ENCODE data around the gene IQSEC1. TPM values are rescaled to one million over a fixed set of nuclear protein-coding genes. Genes with fewer than 3 reads are reported as not detected.

Gene IQSEC1
- total and polyA plus RNA-seq, 2 donors (not counting 1 experiment from before 2014, with no cell fraction given) = 4.3 to 18.2 TPM

GRCh38 chr3:12909710-12910109, 163.5 kb downstream of the IQSEC1 start:
- TF ChIP-seq EZH2 (IDR thresholded peaks at IDR 0.05; ENCODE audit: low read length, missing control alignments) (no peak), CTCF (conservative IDR thresholded peaks at IDR 0.05 in 1 of 2, IDR thresholded peaks at IDR 0.05 in 1 of 2; ENCODE audit: low read depth in 1 of 2, low read length in 2 of 2) (no peak)
- H3K4me1 ChIP-seq (ENCODE audit: control insufficient read depth, extremely low read depth, insufficient read depth, low read length) = no peaks in the 10 kb centered on the region
- H3K27ac ChIP-seq (ENCODE audit: insufficient read depth, low read length) = no peak overlapping the region

GRCh38 chr3:12908859-12909258, 164.4 kb downstream of the IQSEC1 start:
- Histone ChIP-seq H3K4me3 (replicated peaks in 1 of 4; ENCODE audit: control extremely low read depth in 1 of 4, insufficient read depth in 1 of 4, low read depth in 3 of 4, low read length in 4 of 4) (no peak overlapping the region), H3K79me2 (ENCODE audit: control insufficient read depth, insufficient read depth, low read length) (no peaks in the 10 kb centered on the region), H3K27ac (ENCODE audit: insufficient read depth, low read length) (no peak overlapping the region), H3K4me2 (ENCODE audit: extremely low read depth, insufficient read depth, low read length) (no peak overlapping the region), H3K36me3 (ENCODE audit: control insufficient read depth, insufficient read depth, low read length) (peaks cover 12% of the 10 kb centered on the region), H3K27me3 (ENCODE audit: control insufficient read depth, insufficient read depth, low read length) (no peaks in the 10 kb centered on the region), H3K9me3 (ENCODE audit: control insufficient read depth, insufficient read depth, low read depth, low read length) (no peaks in the 10 kb centered on the region), H3K4me1 (ENCODE audit: control insufficient read depth, extremely low read depth, insufficient read depth, low read length) (no peaks in the 10 kb centered on the region), H4K20me1 (ENCODE audit: control insufficient read depth, extremely low read depth, insufficient read depth, low read length) (no peaks in the 10 kb centered on the region), H2AFZ (ENCODE audit: low read length) (no peak overlapping the region), H3K9ac (ENCODE audit: insufficient read depth, low read length) (no peak overlapping the region)
- DNase-seq (ENCODE audit: low read depth in 2 of 2) = no peak
- TF ChIP-seq CTCF (conservative IDR thresholded peaks at IDR 0.05 in 1 of 2, IDR thresholded peaks at IDR 0.05 in 1 of 2; ENCODE audit: low read depth in 1 of 2, low read length in 2 of 2) (no peak), EZH2 (IDR thresholded peaks at IDR 0.05; ENCODE audit: low read length, missing control alignments) (no peak)

More at GRCh38 chr3:12909710-12910109, 163.5 kb downstream of the IQSEC1 start:
- H3K4me3 ChIP-seq (replicated peaks in 1 of 4; ENCODE audit: control extremely low read depth in 1 of 4, insufficient read depth in 1 of 4, low read depth in 3 of 4, low read length in 4 of 4) = no peak overlapping the region
- peaks cover 12% of the 10 kb centered on the region for H3K36me3 ChIP-seq (ENCODE audit: control insufficient read depth, insufficient read depth, low read length)
- no peaks in the 10 kb centered on the region for H4K20me1 ChIP-seq (ENCODE audit: control insufficient read depth, extremely low read depth, insufficient read depth, low read length)
- no peaks in the 10 kb centered on the region for H3K79me2 ChIP-seq (ENCODE audit: control insufficient read depth, insufficient read depth, low read length)
- DNase-seq (ENCODE audit: low read depth in 2 of 2) = no peak
- no peak overlapping the region for H2AFZ ChIP-seq (ENCODE audit: low read length)
- H3K4me2 ChIP-seq (ENCODE audit: extremely low read depth, insufficient read depth, low read length) = no peak overlapping the region
- no peaks in the 10 kb centered on the region for H3K9me3 ChIP-seq (ENCODE audit: control insufficient read depth, insufficient read depth, low read depth, low read length)
- H3K9ac ChIP-seq (ENCODE audit: insufficient read depth, low read length) = no peak overlapping the region
- H3K27me3 ChIP-seq (ENCODE audit: control insufficient read depth, insufficient read depth, low read length) = no peaks in the 10 kb centered on the region

GRCh38 chr3:12908136-12908730, 165.0 kb downstream of the IQSEC1 start:
- no peaks in the 10 kb centered on the region for H3K79me2 ChIP-seq (ENCODE audit: control insufficient read depth, insufficient read depth, low read length)
- no peak overlapping the region for H2AFZ ChIP-seq (ENCODE audit: low read length)
- no peaks in the 10 kb centered on the region for H4K20me1 ChIP-seq (ENCODE audit: control insufficient read depth, extremely low read depth, insufficient read depth, low read length)
- no peak overlapping the region for H3K27ac ChIP-seq (ENCODE audit: insufficient read depth, low read length)
- no peak for DNase-seq (ENCODE audit: low read depth in 2 of 2)
- H3K36me3 ChIP-seq (ENCODE audit: control insufficient read depth, insufficient read depth, low read length) = peaks cover 12% of the 10 kb centered on the region
- no peaks in the 10 kb centered on the region for H3K9me3 ChIP-seq (ENCODE audit: control insufficient read depth, insufficient read depth, low read depth, low read length)
- TF ChIP-seq EZH2 (IDR thresholded peaks at IDR 0.05; ENCODE audit: low read length, missing control alignments) (no peak), CTCF (conservative IDR thresholded peaks at IDR 0.05 in 1 of 2, IDR thresholded peaks at IDR 0.05 in 1 of 2; ENCODE audit: low read depth in 1 of 2, low read length in 2 of 2) (no peak)
- no peaks in the 10 kb centered on the region for H3K27me3 ChIP-seq (ENCODE audit: control insufficient read depth, insufficient read depth, low read length)
- no peaks in the 10 kb centered on the region for H3K4me1 ChIP-seq (ENCODE audit: control insufficient read depth, extremely low read depth, insufficient read depth, low read length)
- H3K4me2 ChIP-seq (ENCODE audit: extremely low read depth, insufficient read depth, low read length) = no peak overlapping the region
- H3K4me3 ChIP-seq (replicated peaks in 1 of 4; ENCODE audit: control extremely low read depth in 1 of 4, insufficient read depth in 1 of 4, low read depth in 3 of 4, low read length in 4 of 4) = no peak overlapping the region
- no peak overlapping the region for H3K9ac ChIP-seq (ENCODE audit: insufficient read depth, low read length)
